Middle frontal gyrus (tissue), 1 donor: ENCODE data around the gene LRIT1.
"Not testable (repeated sequence)": the region's sequence is repeated elsewhere in the genome, so short reads cannot be mapped to it uniquely, and the experiment has no call there.

ENCODE experiments used
- DNase-seq: peaks from one replicate; pipeline ENCODE4 v3.0.0-alpha.2; 2015; ENCODE audit warnings: low spot score; ENCODE audit errors: extremely low spot score

The LRIT1 gene

GRCh38 chr10:84241185-84241790 lies at the start of gene LRIT1:
Gene LRIT1, minus strand, starts transcription at chr10:84241546. Its CDS starts 107 bp downstream, at chr10:84241439.
- no peak for DNase-seq

DNA sequence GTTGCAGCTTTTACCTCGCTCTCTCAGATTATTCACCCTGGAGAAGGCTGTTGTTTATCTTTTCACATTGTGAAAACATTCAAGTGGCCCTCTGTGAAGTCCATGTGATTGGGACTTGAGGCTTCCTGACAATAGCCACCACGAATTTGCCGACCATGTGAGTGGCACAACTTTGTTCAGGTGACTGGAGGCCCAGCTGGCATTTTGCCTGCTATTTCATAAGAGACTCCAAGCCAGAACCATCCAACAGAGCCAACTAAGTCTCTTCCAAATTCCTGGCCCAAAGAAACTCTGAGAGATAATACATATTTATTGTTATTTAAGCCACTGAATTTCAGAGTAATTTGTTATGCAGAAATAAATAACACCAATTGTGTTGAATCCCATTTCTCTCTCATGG lies 48.9 kb upstream of the LRIT1 start:
- no peak for DNase-seq

- DNase-seq = no peak
Observed at GRCh38 chr10:84289521-84290200, 48.3 kb upstream of the LRIT1 start.

- DNase-seq = no peak
Observed at GRCh38 chr10:84288151-84288550, 46.8 kb upstream of the LRIT1 start.

DNA sequence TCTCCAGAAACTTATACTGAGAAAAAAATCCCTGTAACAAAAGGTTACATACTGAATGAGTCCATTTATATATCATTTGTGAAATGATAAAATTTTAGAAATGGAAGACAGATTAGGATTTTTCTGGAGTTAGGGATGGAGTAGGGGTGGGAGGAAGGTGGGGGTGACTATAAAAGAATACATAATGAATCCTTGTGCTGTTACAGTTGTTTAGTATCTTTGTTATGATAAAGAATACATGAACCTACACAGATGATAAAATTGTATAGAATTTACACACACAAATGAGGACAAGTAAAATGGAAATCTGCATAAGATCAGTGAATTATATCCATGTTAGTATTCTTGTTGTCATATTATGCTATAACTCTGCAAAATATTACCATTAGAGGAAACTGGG lies 45.3 kb upstream of the LRIT1 start:
- DNase-seq = no peak

DNA sequence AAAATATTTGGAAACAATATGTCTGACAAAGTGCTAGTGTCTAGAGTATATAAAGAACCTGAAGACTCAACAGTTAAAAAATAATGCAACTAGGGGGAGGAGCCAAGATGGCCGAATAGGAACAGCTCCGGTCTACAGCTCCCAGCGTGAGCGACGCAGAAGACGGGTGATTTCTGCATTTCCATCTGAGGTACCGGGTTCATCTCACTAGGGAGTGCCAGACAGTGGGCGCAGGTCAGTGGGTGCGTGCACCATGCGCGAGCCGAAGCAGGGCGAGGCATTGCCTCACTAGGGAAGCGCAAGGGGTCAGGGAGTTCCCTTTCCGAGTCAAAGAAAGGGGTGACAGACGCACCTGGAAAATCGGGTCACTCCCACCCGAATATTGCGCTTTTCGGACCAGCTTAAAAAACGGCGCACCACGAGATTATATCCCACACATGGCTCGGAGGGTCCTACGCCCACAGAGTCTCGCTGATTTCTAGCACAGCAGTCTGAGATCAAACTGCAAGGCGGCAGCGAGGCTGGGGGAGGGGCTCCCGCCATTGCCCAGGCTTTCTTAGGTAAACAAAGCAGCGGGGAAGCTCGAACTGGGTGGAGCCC lies 38.6 kb upstream of the LRIT1 start:
- DNase-seq = not testable (repeated sequence)

- DNase-seq = no peak
Observed at GRCh38 chr10:84270708-84271107, 29.4 kb upstream of the LRIT1 start.

DNA sequence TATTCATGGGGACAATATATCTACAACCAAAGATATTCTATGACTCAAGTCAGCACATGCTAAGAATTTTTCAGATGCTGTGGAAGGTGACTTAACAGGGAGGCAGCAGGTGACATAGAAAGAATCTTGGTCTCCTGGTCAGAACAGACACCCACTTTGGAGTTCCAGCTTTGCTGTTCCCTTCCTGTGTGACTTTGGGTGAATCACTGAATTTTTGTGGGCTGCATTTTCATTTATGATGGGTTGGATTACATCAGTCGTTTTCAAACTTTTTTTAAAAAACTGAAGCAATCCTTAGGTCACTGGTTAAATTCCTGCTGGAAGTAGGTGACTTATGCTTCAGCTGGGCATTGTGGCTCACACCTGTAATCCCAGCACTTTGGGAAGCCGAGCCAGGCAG lies 28.4 kb upstream of the LRIT1 start:
- DNase-seq = no peak

DNA sequence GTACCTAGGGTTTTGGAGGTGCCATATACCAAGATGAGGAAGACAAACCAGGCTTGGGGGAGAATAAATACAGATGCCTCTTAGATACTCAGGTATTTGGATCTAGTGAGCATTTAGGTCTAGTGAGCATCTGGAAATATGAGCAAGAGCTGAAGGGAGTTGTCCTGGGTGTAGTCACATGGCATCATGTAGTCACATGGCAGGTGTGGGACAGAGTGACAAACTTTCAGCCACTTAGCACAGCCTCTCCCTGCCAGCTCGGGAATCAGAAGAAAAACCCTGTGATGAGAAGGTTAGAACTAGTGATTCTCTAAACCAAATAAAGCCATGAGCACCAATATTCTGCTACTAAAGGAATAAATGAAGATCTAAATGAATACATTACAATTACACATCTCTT lies 27.8 kb upstream of the LRIT1 start:
- no peak for DNase-seq

DNA sequence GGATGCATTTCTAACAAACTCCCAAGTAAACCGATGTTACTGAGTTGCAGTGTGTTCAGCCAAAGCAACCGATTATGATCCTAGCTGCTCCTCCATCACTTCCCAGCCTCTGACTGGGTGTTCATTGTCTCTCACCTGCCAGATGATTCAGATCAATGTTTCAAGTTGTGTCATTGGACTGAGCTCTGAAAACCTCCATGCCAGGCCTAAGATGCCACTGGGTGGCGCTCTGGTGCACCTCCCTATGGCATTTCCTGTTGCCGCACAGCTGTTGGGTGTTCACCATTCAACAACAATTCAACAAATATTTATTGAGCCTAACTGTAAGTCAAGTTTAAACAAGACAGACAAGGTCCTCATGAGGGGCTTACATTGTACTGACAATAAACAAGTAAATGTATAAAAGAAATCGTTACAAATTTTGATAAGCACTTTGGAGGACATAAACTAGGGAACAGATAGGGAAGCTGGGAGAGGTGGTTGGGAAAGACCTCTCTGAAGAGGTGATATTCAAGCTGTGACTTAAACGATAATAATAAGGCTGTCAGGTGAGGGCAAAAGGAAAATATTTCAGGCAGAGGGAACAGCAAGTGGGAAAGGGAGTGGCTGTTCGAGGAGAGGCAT lies 26.3 kb upstream of the LRIT1 start:
- DNase-seq = no peak

DNA sequence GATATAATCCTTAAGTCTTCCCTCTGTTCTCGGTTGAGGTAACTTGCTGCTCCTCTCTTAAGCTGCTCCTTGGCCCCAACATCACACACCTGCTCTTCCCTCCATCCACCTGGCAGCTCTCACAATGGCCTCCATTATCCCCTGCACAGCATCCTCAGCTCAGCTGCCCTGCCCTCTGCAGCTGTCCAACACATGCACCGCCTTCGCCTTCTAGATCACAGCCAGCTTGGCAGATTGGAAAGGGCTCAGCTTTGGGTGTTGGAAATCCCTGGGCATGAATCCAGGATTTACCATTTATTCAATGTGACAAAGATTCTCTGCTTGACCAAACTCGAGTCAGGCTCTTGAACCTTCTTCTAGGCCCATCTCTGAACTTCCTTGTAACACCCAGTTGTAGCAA lies 24.1 kb upstream of the LRIT1 start:
- peak; percentile 18 for DNase-seq

DNA sequence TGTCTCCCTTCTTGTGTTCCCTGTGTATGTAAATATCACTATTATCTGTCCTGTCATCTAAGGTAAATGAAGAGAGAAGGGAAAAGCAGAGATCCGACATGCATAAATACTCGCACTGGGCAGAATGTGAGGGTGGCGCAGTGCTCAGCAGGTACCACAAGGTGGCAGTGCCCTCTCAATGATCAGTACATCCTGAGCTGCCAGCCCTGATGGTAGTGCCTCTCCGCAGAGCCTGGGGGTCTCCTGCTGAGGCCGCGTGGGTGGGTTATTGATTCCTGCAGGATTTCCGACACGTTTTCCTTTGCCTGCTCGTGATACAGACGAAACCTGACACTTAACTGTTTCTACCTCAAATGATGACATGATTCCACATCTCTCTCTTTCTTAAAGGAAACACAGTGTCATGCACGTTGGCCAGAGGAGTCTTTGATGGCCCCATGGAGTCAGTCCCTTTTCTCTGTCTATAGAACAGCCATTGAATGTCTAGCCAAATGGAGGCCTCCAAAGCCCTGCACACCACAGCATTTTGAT lies 23.3 kb upstream of the LRIT1 start:
- peak; percentile 13 for DNase-seq

GRCh38 chr10:84263716-84264115 lies 22.4 kb upstream of the LRIT1 start:
- no peak for DNase-seq

DNA sequence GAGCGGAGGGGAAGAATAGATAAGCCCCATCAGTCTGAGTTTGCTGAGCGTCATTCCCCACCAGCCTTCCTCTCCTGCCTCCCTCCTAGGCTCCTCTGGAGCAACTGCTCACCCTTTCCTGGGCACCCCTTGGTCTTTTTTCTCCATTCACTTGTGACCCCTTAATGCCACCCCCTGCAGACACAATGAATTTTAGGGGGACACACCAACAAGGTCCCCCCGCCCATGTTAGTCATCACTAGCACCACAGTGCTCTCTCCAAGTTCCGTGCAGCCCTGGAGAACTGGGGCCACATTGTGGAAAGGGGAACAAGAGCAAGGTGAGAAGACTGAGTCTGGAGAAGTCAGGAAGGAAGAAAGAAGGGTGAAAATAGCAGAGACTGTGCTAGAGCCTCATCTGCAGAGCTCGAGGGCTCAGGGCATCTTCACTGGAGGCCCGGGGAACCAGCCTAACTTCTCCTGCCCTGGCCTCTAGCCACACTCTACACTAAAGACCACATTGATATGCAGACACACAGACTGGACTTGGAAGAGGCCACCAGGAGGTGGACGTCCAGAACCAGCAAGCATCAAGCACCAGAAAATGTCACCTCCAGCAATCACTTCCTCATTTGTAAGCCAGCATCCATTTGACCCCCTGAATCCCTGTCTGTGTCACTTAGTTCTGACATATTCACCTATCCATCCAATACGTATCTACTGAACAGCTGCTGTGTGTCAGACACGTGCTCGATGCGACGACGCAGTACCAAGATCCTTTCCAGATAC lies 21.0 kb upstream of the LRIT1 start:
- no peak for DNase-seq

DNA sequence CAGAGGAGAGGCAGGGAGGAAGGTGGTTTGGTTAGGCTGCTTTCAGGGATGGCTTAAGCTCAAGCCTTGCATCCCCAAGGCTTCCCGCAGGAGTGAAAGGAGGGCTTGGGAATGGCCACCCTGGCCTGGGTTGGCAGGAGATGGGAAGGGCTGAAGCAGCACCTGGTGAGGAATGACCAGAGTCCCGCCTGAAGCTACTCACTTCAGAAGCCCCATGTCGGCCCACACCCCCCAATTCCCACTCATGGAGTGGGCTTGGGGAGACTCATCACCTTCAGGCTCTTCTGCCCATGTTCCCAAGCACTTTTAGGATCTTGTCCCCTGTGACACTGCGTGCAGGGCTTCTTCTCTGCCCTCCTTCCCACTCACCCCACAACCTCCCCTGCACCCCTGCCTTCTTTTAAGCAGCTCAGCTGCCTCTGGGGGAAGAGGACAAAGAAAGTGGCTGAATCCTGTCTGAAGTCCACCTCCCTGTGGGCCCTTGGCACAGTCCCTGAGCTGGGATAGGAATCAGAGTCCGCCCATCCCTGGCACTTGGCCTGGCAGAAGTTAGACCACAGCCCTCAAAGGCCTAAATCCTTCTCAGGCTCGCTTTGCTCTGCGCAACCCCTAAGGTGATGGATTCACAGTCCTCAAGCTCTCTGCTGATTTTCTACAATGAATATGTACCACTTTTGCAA lies 20.0 kb upstream of the LRIT1 start:
- no peak for DNase-seq

- no peak for DNase-seq
Observed at GRCh38 chr10:84258034-84258695, 16.8 kb upstream of the LRIT1 start.

DNA sequence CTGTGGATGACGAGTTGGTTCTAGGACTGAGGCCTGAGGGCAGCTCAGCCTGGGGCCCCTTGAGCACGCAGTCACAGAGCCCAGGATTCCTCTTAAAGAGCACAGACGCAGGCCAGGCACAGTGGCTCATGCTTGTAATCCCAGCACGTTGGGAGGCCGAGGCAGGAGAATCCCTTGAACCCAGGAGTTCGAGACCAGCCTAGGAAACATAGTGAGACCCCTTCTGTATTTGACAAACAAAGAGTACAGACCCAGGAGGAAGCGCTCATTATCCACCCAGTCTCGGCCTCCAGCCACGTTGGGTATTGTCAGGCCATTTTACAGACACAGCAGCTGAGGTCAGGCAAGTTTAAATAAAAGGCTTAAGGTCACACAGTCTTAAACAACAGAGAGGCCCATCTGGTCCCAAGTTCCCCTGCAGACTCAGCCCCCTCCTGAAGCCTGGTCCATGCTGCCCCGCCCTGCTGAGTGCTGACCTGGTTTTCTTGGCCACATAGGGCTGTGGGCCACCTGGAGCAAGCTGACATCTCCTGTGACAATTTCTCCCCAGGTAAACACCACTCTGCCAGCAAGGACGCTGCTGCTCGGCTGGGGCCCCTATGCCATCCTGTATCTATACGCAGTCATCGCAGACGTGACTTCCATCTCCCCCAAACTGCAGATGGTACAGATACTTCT lies 16.1 kb upstream of the LRIT1 start:
- DNase-seq = no peak

DNA sequence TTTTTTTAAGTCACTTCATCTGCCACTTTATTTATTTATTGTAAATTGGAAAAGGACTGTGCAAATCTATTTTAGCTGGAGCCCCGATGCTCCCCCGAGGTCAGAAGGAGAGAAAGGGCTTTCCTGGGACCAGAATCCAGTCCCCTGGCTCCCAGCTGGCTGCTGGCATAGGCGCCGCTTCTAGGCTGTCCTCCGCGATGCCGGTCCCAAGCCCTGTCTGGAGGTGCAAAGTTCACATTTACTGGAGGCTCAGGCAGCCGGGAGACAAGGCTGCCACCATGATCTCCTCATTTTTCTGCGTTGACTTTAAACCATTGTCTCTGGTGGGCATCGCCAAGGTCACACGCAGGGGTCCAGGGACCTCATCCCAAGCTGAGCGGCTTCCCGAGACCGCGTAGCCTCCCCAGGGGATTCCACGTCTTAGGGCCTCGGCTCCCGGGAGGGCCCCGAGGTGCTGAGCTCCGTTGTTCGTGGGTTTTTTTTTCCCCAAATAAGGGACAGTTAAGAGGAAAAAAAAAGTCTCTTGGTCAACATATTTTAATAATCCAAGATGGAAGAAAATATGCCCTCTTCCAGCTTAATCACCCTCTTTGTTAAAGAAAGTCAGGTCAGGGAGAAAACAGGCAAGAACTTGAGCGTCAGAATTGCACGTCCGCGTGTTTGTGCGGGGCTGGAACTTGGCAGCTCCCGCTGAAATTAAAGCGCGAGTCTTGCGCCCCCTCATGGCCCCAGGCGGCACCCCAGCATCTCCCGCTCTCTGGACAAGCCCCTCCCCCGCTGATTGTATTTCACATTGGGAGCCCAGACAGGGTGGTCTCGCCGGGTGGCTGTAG lies 15.4 kb upstream of the LRIT1 start:
- no peak for DNase-seq
